Fibroblast of the aortic adventitia (primary cell): ENCODE measurements around the gene MYO5A. TPM values are rescaled to one million over a fixed set of nuclear protein-coding genes. Genes with fewer than 3 reads are reported as not detected.

ENCODE experiments used
- DNase-seq: peaks from one replicate; pipeline ENCODE4 v3.0.0-alpha.2; 2010; ENCODE audit warnings: low read depth
- H3K4me3 ChIP-seq: 2 replicates; pipeline ENCODE4 v1.5.1; 2011; ENCODE audit warnings: low read depth, mild to moderate bottlenecking, control low read depth, low read length, moderate library complexity
- total RNA-seq: library from RNA; depleted of rRNA; stranded (reverse); fragments of >200 nt; gene quantifications from 2 replicates; pipeline ENCODE4 v1.2.3, GENCODE V29; 2012; ENCODE audit warnings: low replicate concordance
- TF ChIP-seq, protein P1 (sequence below): IDR thresholded peaks from 2 replicates; pipeline ENCODE4 v1.5.1; 2011; ENCODE audit warnings: mild to moderate bottlenecking, low read length, control low read depth, inconsistent platforms; ENCODE audit not compliant: insufficient read depth

The MYO5A gene
- total RNA-seq, 1 donor = 80.3 TPM

DNA sequence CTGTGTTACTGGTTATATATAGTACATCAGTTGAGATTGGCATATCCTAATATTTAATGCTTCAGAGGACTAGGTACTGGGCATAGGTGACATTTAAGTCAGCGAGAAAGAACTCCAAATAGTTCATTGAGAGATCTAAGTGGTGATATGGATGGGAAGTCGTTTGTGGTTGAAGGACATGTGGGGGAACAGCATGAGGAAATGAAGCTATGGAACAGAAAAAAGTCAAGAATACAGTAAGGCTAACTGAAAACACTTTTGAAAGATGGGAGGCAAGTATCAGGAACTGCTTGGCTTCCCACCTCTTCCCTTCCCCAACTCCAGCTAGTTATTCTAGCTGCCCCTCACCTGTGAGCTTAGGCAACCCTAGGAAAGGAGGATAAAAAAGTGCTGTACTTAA is 3.7 kb upstream of the MYO5A start:
- TF ChIP-seq, protein P1, sequence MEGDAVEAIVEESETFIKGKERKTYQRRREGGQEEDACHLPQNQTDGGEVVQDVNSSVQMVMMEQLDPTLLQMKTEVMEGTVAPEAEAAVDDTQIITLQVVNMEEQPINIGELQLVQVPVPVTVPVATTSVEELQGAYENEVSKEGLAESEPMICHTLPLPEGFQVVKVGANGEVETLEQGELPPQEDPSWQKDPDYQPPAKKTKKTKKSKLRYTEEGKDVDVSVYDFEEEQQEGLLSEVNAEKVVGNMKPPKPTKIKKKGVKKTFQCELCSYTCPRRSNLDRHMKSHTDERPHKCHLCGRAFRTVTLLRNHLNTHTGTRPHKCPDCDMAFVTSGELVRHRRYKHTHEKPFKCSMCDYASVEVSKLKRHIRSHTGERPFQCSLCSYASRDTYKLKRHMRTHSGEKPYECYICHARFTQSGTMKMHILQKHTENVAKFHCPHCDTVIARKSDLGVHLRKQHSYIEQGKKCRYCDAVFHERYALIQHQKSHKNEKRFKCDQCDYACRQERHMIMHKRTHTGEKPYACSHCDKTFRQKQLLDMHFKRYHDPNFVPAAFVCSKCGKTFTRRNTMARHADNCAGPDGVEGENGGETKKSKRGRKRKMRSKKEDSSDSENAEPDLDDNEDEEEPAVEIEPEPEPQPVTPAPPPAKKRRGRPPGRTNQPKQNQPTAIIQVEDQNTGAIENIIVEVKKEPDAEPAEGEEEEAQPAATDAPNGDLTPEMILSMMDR = no peak
- no peak for DNase-seq
- no peak overlapping the region for H3K4me3 ChIP-seq

DNA sequence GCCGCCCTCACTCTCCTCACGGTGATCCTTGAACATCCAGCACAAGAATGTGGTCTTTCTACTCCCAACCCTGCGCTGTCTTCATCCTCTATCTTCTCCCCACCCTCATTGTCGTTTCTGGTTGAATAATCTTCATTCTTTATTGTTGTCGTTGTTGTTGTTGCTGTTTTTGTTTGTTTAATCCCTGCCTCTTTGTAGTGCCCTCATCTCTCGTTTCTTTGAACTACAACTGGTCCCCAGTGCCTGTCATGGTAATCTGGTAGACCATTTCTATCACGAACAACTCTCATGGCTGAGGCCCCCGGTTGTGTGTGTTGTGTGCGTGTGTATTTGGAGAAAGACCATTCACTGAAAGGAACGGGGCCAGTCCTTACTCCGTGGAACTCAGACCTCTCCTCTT is 1.3 kb upstream of the MYO5A start:
- TF ChIP-seq, protein P1 = no peak
- H3K4me3 ChIP-seq = no peak overlapping the region
- no peak for DNase-seq

DNA sequence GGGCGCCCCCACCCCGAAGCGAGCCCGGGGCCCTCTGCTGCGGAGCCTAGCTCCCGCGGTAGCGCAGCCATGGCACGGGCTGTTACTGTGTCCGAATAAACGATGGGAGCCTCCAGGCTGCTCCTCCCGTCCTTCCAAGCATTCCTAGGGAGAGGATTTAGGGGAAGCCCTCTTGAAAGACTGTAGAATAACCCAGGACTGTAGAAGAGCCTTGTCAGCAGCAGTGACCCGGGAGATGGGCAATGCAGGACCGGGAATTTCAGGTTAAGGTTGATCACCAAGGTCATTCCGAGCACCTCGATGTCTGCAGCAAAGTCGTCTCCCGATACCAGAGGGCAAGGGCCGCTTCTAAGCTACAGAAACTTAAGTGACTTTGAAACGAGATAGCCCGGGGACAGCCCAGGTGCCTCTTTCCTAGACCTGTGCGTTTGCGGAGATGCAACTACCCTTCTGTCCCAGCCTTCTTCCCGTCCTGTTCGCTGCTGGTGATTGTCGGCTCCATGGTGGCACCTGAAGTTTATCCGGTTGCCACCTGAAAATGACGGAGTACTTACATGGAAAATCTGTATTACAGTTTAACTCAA is 753 bp upstream of the MYO5A start:
- DNase-seq = no peak
- peak overlapping the region; percentile 77 for H3K4me3 ChIP-seq
- TF ChIP-seq, protein P1 = no peak

DNA sequence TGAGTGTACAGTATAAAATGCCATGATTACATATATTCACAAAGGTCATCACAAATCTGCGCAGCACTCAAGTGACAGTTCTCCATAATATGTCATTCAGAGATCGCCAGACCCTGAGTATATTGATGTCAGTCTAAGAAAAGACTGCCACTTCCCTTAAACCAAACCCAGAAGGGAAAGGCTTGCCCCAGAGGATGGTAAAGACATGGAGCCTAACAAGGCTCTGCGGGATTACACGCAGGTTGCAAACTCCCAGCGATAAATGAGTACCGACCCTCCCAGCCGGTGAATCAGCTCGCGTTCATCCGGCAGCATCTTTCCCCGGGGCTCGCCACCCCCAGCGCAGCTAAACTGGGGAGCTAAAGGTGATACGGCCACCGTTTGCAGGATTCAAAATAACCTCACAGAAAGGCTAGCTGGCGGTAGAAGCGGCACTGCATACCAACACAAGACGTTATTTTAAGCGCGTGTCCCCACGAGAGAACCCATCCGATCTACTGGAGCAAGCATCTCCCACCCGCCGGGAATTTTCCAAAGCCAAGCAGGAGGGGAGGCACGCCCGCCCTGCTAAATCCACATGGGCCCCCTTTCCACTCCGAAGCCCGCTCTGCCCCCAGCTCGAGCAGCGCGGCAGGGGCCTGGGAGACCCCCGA is 643 bp downstream of the MYO5A start:
- TF ChIP-seq, protein P1 = no peak
- DNase-seq = peak; percentile 31

DNA sequence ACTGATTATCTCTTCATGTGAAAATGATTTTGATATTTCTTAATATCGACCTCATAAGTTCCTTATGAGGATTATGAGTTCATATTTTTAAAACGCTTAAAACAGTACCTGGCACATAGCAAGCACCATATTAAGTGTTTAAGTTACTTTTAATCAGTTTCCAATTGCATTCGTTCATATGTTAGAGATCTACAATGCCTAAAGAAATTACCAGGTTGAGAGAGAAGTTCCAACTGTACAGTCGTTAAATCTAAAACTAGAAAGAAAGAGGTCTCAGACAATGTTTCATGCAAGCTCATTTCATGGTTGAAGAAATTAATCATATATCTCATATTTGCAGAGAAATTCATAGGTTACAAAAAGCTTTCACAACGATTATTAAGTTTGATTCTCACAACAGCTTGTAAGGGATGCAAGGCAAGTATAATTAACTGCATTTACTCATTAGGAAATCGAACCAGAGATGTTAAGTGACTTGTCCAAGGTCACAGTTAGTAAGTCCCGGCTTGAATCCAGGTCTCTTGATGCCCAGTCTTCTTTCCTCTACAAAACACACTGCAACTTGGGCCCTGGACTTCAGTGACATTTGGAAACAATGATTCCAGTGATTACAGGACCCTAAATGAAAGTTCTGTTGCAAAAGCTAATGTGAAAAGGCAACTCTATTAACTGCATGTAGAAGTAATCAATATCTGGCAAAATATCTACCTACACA is 1.3 kb downstream of the MYO5A start:
- TF ChIP-seq, protein P1 = no peak
- no peak for DNase-seq
- peak overlapping the region; percentile 77 for H3K4me3 ChIP-seq

More for the DNA sequence above, 643 bp downstream of the MYO5A start:
- peak overlapping the region; percentile 77 for H3K4me3 ChIP-seq

DNA sequence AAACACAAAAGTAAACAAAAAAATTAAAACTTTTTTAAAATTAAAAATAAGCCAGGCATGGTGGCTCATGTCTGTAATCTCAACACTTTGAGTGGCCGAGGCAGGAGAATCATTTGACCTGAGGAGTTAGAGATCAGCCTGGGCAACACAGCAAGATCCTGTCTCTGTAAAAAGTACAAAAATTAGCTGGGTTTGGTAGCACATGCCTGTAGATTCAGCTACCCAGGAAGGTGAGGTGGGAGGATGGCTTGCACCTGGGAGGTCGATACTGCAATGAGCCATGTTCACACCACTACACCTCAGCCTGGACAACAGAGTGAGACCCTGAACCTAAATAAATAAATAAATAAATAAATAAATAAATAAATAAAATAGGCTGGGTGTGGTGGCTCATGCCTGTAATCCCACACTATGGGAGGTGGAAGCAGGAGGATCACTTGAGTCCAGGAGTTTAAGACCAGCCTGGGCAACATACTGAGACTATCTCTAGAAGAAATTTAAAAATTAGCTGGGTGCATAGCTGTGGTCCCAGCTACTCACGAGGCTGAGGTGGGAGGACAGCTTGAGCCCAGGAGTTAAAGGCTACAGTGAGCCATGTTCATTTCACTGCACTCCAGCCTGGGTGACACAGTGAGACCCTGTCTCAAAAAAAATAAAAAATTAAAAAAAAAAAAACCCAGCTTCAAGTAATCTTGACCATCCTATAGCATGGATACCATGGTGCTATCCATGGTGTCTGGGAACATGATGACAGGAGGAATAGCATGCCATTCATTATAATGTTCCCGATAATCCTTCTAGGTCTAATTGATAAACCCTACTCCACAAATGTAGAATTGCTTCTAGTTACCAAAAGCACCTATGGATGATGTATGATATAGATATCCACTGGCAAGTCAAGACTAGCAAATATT is 4.2 kb downstream of the MYO5A start:
- DNase-seq = no peak
- no peak overlapping the region for H3K4me3 ChIP-seq
- TF ChIP-seq, protein P1 = no peak
